ENCODE data around the gene TMEM106C. TPM values are rescaled to one million over a fixed set of nuclear protein-coding genes. Genes with fewer than 3 reads are reported as not detected.

TMEM106C gene
- total RNA-seq, 2 experiments from 2014 or later, result 148 to 158 TPM

GRCh38 chr12:47930634-47931033 lies 32.8 kb upstream of the TMEM106C start:
- Mint-ChIP-seq H3K36me3 (ENCODE audit: low read depth) (no peaks in the 10 kb centered on the region), H3K27ac (no peak overlapping the region), H3K4me1 (ENCODE audit: low read depth) (no peaks in the 10 kb centered on the region), H3K9me3 (no peaks in the 10 kb centered on the region), H3K27me3 (peaks cover 2% of the 10 kb centered on the region), H3K4me3 (no peak overlapping the region)
- no peak for TF ChIP-seq CTCF (IDR thresholded peaks at IDR 0.05)
- intact Hi-C loops (cut with micrococcal nuclease), result no loop called here
- no peak for DNase-seq
- ChIA-PET POLR2A (interaction anchor here (0.6 to 1.0 kb wide), 2 partner anchors 93 to 174 kb away, joined by 3 read pairs; no protein-coding TSS in a partner anchor), CTCF (interaction anchor here (1.3 to 1.5 kb wide), 2 partner anchors 19 to 33 kb away, joined by 4 to 5 read pairs; partner anchors contain the start of gene TMEM106C)
- ATAC-seq, result no peak

GRCh38 chr12:47931187-47931586 lies 32.2 kb upstream of the TMEM106C start:
- DNase-seq (no peak), ATAC-seq (no peak)
- ChIA-PET CTCF (interaction anchor here (1.5 kb wide), 1 partner anchor 19 kb away, joined by 5 read pairs; no protein-coding TSS in a partner anchor), POLR2A (interaction anchor here (1.0 kb wide), 1 partner anchor 93 kb away, joined by 3 read pairs; no protein-coding TSS in a partner anchor)
- H3K9me3 Mint-ChIP-seq, result no peaks in the 10 kb centered on the region
- H3K27me3 Mint-ChIP-seq, result peaks cover 2% of the 10 kb centered on the region
- no peak overlapping the region for H3K4me3 Mint-ChIP-seq
- H3K36me3 Mint-ChIP-seq (ENCODE audit: low read depth), result no peaks in the 10 kb centered on the region
- intact Hi-C loops (cut with micrococcal nuclease), result no loop called here
- no peaks in the 10 kb centered on the region for H3K4me1 Mint-ChIP-seq (ENCODE audit: low read depth)
- H3K27ac Mint-ChIP-seq, result no peak overlapping the region
- no peak for TF ChIP-seq CTCF (IDR thresholded peaks at IDR 0.05)

- no peak overlapping the region for H3K4me3 Mint-ChIP-seq
- no peak overlapping the region for H3K27ac Mint-ChIP-seq
- no peaks in the 10 kb centered on the region for H3K9me3 Mint-ChIP-seq
- intact Hi-C loops (cut with micrococcal nuclease), result no loop called here
- no peaks in the 10 kb centered on the region for H3K4me1 Mint-ChIP-seq (ENCODE audit: low read depth)
- ATAC-seq (no peak), DNase-seq (no peak)
- no peaks in the 10 kb centered on the region for H3K36me3 Mint-ChIP-seq (ENCODE audit: low read depth)
- POLR2A ChIA-PET, result no interaction called here
- CTCF ChIA-PET, result interaction anchor here (1.0 to 4.2 kb wide), 3 partner anchors 11 to 248 kb away, joined by 3 to 19 read pairs (median 3); no protein-coding TSS in a partner anchor
- H3K27me3 Mint-ChIP-seq, result peaks cover 2% of the 10 kb centered on the region
- TF ChIP-seq CTCF (IDR thresholded peaks at IDR 0.05), result no peak
Observed at GRCh38 chr12:47935184-47935583, 28.2 kb upstream of the TMEM106C start.

GRCh38 chr12:47938093-47938492 lies 25.3 kb upstream of the TMEM106C start:
- H3K27ac Mint-ChIP-seq, result no peak overlapping the region
- H3K9me3 Mint-ChIP-seq, result no peaks in the 10 kb centered on the region
- ChIA-PET CTCF (interaction anchor here (0.7 to 1.4 kb wide), 3 partner anchors 12 to 26 kb away, joined by 3 to 4 read pairs (median 3); partner anchors contain the start of gene TMEM106C), POLR2A (interaction anchor here (0.8 kb wide), 1 partner anchor 78 kb away, joined by 3 read pairs; no protein-coding TSS in a partner anchor)
- no peak for ATAC-seq
- peaks cover 4% of the 10 kb centered on the region for H3K4me1 Mint-ChIP-seq (ENCODE audit: low read depth)
- intact Hi-C loops (cut with micrococcal nuclease), result no loop called here
- TF ChIP-seq CTCF (IDR thresholded peaks at IDR 0.05), result no peak
- H3K27me3 Mint-ChIP-seq, result peaks cover 15% of the 10 kb centered on the region
- no peak for DNase-seq
- H3K36me3 Mint-ChIP-seq (ENCODE audit: low read depth), result no peaks in the 10 kb centered on the region
- no peak overlapping the region for H3K4me3 Mint-ChIP-seq

- H3K36me3 Mint-ChIP-seq (ENCODE audit: low read depth), result no peaks in the 10 kb centered on the region
- intact Hi-C loops (cut with micrococcal nuclease), result no loop called here
- ATAC-seq, result no peak
- POLR2A ChIA-PET, result no interaction called here
- no peak overlapping the region for H3K27ac Mint-ChIP-seq
- H3K9me3 Mint-ChIP-seq, result no peaks in the 10 kb centered on the region
- DNase-seq, result no peak
- peaks cover 19% of the 10 kb centered on the region for H3K27me3 Mint-ChIP-seq
- CTCF ChIA-PET, result interaction anchor here (1.1 to 1.4 kb wide), 2 partner anchors 11 to 26 kb away, joined by 3 to 4 read pairs; no protein-coding TSS in a partner anchor
- H3K4me3 Mint-ChIP-seq, result no peak overlapping the region
- peaks cover 4% of the 10 kb centered on the region for H3K4me1 Mint-ChIP-seq (ENCODE audit: low read depth)
- TF ChIP-seq CTCF (IDR thresholded peaks at IDR 0.05), result no peak
Observed at GRCh38 chr12:47938594-47938993, 24.8 kb upstream of the TMEM106C start.
